Activated CD8-positive, alpha-beta memory T cell treated with anti-CD3 and anti-CD28 coated beads for 36 hours (primary cell): Measurements from ENCODE around the gene SMARCC2. TPM values are rescaled to one million over a fixed set of nuclear protein-coding genes. Genes with fewer than 3 reads are reported as not detected.

ENCODE experiments used
- CTCF ChIA-PET: fragments of 350-600 bp; sonication (Branson Sonifier 250); formaldehyde crosslinking; loops from one replicate; lab custom pipeline; 2021; ENCODE audit warnings: antibody characterized with exemption; lab: Charles Lee
- POLR2A ChIA-PET: fragments of 350-600 bp; sonication (Branson Sonifier 250); formaldehyde crosslinking; loops from one replicate; lab custom pipeline; 2021; ENCODE audit warnings: antibody characterized with exemption; lab: Charles Lee
- total RNA-seq, 2 experiments: library from RNA; stranded (reverse); gene quantifications; one replicate each; pipeline ENCODE4 v1.2.3, GENCODE V29; 2021

The SMARCC2 gene
- total RNA-seq, 2 experiments from 2014 or later, result 105 to 108 TPM

GRCh38 chr12:56160193-56160763, 29.0 kb downstream of the SMARCC2 start:
- ChIA-PET POLR2A (interaction anchor here (1.3 to 1.5 kb wide), 3 partner anchors 12 to 42 kb away, joined by 3 to 5 read pairs (median 4); partner anchors contain the start of gene ZC3H10), CTCF (interaction anchor here (0.6 to 2.0 kb wide), 5 partner anchors 14 to 413 kb away, joined by 3 to 9 read pairs (median 3); partner anchors contain the start of gene ESYT1)

- CTCF ChIA-PET, result interaction anchor here (0.5 to 2.0 kb wide), 8 partner anchors 14 to 413 kb away, joined by 3 to 9 read pairs (median 3); partner anchors contain the start of genes ESYT1 and SMARCC2
These were observed 29.6 kb downstream of the SMARCC2 start for GRCh38 chr12:56159482-56160192.

GRCh38 chr12:56158926-56159461, 30.3 kb downstream of the SMARCC2 start:
- CTCF ChIA-PET, result interaction anchor here (0.5 to 2.0 kb wide), 6 partner anchors 15 to 39 kb away, joined by 3 to 9 read pairs (median 3); partner anchors contain the start of genes ESYT1 and SMARCC2
- POLR2A ChIA-PET, result interaction anchor here (1.4 to 2.1 kb wide), 3 partner anchors 31 to 41 kb away, joined by 4 to 6 read pairs (median 4); partner anchors contain the start of genes ESYT1, SMARCC2 and ZC3H10

More at GRCh38 chr12:56159482-56160192, 29.6 kb downstream of the SMARCC2 start:
- POLR2A ChIA-PET, result interaction anchor here (1.5 to 2.1 kb wide), 3 partner anchors 32 to 42 kb away, joined by 4 to 6 read pairs (median 4); partner anchors contain the start of genes ESYT1 and ZC3H10

GRCh38 chr12:56158029-56158925, 31.0 kb downstream of the SMARCC2 start, which contains the start of gene MYL6:
TSS of gene MYL6 (plus strand) at chr12:56158359. CDS start at chr12:56158402, 43 bp downstream.
- CTCF ChIA-PET, result interaction anchor here (1.3 to 2.0 kb wide), 2 partner anchors 31 to 38 kb away, joined by 4 to 9 read pairs; partner anchors contain the start of gene ESYT1
- POLR2A ChIA-PET, result interaction anchor here (0.6 to 2.1 kb wide), 5 partner anchors 22 to 54 kb away, joined by 3 to 6 read pairs (median 4); partner anchors contain the start of genes ESYT1, PA2G4, SMARCC2 and ZC3H10

- ChIA-PET CTCF (interaction anchor here (1.0 kb wide), 1 partner anchor 31 kb away, joined by 5 read pairs; no protein-coding TSS in a partner anchor), POLR2A (interaction anchor here (0.7 to 2.1 kb wide), 7 partner anchors 27 to 166 kb away, joined by 3 to 6 read pairs (median 4); partner anchors contain the start of genes ESYT1, PA2G4, SMARCC2 and ZC3H10)
These were observed 31.9 kb downstream of the SMARCC2 start for GRCh38 chr12:56157201-56158028.

- ChIA-PET POLR2A (interaction anchor here (0.7 kb wide), 3 partner anchors 27 to 165 kb away, joined by 3 to 4 read pairs (median 3); no protein-coding TSS in a partner anchor), CTCF (interaction anchor here (0.6 to 1.3 kb wide), 5 partner anchors 25 to 195 kb away, joined by 3 to 6 read pairs (median 3); partner anchors contain the start of gene SMARCC2)
These were observed 32.7 kb downstream of the SMARCC2 start for GRCh38 chr12:56156464-56157200.

GRCh38 chr12:56155256-56155845, 33.9 kb downstream of the SMARCC2 start:
- ChIA-PET CTCF (interaction anchor here (0.6 to 1.3 kb wide), 2 partner anchors 33 to 159 kb away, joined by 3 to 6 read pairs; partner anchors contain the start of gene SMARCC2), POLR2A (interaction anchor here (0.6 kb wide), 1 partner anchor 110 kb away, joined by 12 read pairs; no protein-coding TSS in a partner anchor)

GRCh38 chr12:56154818-56155217, 34.5 kb downstream of the SMARCC2 start:
- ChIA-PET POLR2A (no interaction called here), CTCF (interaction anchor here (0.6 to 1.5 kb wide), 5 partner anchors 19 to 68 kb away, joined by 3 to 5 read pairs (median 3); partner anchors contain the start of gene SMARCC2)

- CTCF ChIA-PET, result interaction anchor here (0.6 to 1.5 kb wide), 6 partner anchors 18 to 69 kb away, joined by 3 to 5 read pairs (median 3); partner anchors contain the start of gene SMARCC2
- POLR2A ChIA-PET, result no interaction called here
These were observed 35.0 kb downstream of the SMARCC2 start for GRCh38 chr12:56154246-56154771.

GRCh38 chr12:56153678-56154065, 35.6 kb downstream of the SMARCC2 start:
- CTCF ChIA-PET, result interaction anchor here (0.7 to 1.5 kb wide), 5 partner anchors 27 to 70 kb away, joined by 3 to 5 read pairs (median 3); partner anchors contain the start of gene SMARCC2
- POLR2A ChIA-PET, result no interaction called here

- ChIA-PET CTCF (interaction anchor here (1.5 kb wide), 1 partner anchor 36 kb away, joined by 3 read pairs; the partner anchor contains the start of gene SMARCC2), POLR2A (no interaction called here)
These were observed 36.3 kb downstream of the SMARCC2 start for GRCh38 chr12:56152756-56153677.

- POLR2A ChIA-PET, result interaction anchor here (0.6 to 1.4 kb wide), 9 partner anchors 9 to 111 kb away, joined by 3 to 13 read pairs (median 4); partner anchors contain the start of genes ESYT1, PA2G4 and SMARCC2
- CTCF ChIA-PET, result interaction anchor here (0.9 to 3.0 kb wide), 7 partner anchors 10 to 37 kb away, joined by 3 to 8 read pairs (median 3); partner anchors contain the start of genes ESYT1 and SMARCC2
These were observed 37.0 kb downstream of the SMARCC2 start, which contains the start of gene MYL6B for GRCh38 chr12:56152132-56152755. TSS of gene MYL6B (plus strand) at chr12:56152587. CDS start at chr12:56153919, 1,332 bp downstream.

GRCh38 chr12:56151672-56152131, 37.6 kb downstream of the SMARCC2 start:
- ChIA-PET POLR2A (interaction anchor here (0.6 to 1.4 kb wide), 10 partner anchors 9 to 164 kb away, joined by 3 to 13 read pairs (median 4); partner anchors contain the start of genes CNPY2, ESYT1, PA2G4 and SMARCC2), CTCF (interaction anchor here (0.9 to 3.0 kb wide), 9 partner anchors 10 to 38 kb away, joined by 3 to 8 read pairs (median 3); partner anchors contain the start of genes ESYT1 and SMARCC2)
